ENCODE measurements around the gene CCSER1.

The CCSER1 gene

GRCh38 chr4:90602726-90603125, 475.5 kb downstream of the CCSER1 start:
- Mint-ChIP-seq H3K36me3 (ENCODE audit: insufficient read depth) (no peaks in the 10 kb centered on the region), H3K27ac (no peak overlapping the region), H3K4me3 (no peak overlapping the region), H3K27me3 (no peaks in the 10 kb centered on the region), H3K9me3 (peaks cover 3 to 6% of the 10 kb centered on the region in 2 donors), H3K4me1 (ENCODE audit: low read depth in 2 of 2) (no peaks in the 10 kb centered on the region)
- no peak for DNase-seq
- no peak for ATAC-seq (replicated peaks)

GRCh38 chr4:90603540-90603939, 476.3 kb downstream of the CCSER1 start:
- no peaks in the 10 kb centered on the region for H3K4me1 Mint-ChIP-seq (ENCODE audit: low read depth in 2 of 2)
- ATAC-seq (replicated peaks): no peak
- peaks cover 3% of the 10 kb centered on the region in 2 donors for H3K9me3 Mint-ChIP-seq
- no peak overlapping the region for H3K27ac Mint-ChIP-seq
- no peaks in the 10 kb centered on the region for H3K36me3 Mint-ChIP-seq (ENCODE audit: insufficient read depth)
- DNase-seq: no peak
- H3K27me3 Mint-ChIP-seq: no peaks in the 10 kb centered on the region
- H3K4me3 Mint-ChIP-seq: no peak overlapping the region

GRCh38 chr4:90606781-90607180, 479.6 kb downstream of the CCSER1 start:
- H3K4me1 Mint-ChIP-seq (ENCODE audit: low read depth in 2 of 2): no peaks in the 10 kb centered on the region
- peaks cover 0 to 3% of the 10 kb centered on the region in 2 donors for H3K9me3 Mint-ChIP-seq
- DNase-seq: no peak
- H3K27me3 Mint-ChIP-seq: no peaks in the 10 kb centered on the region
- H3K4me3 Mint-ChIP-seq: no peak overlapping the region
- no peak overlapping the region for H3K27ac Mint-ChIP-seq
- no peak for ATAC-seq (replicated peaks)
- no peaks in the 10 kb centered on the region for H3K36me3 Mint-ChIP-seq (ENCODE audit: insufficient read depth)

- ATAC-seq (replicated peaks) (no peak), DNase-seq (no peak)
- no peaks in the 10 kb centered on the region for H3K27me3 Mint-ChIP-seq
- H3K27ac Mint-ChIP-seq: no peak overlapping the region
- peaks cover 0 to 3% of the 10 kb centered on the region in 2 donors for H3K9me3 Mint-ChIP-seq
- no peaks in the 10 kb centered on the region for H3K4me1 Mint-ChIP-seq (ENCODE audit: low read depth in 2 of 2)
- H3K4me3 Mint-ChIP-seq: no peak overlapping the region
- H3K36me3 Mint-ChIP-seq (ENCODE audit: insufficient read depth): no peaks in the 10 kb centered on the region
Measured at GRCh38 chr4:90614371-90614770, 487.2 kb downstream of the CCSER1 start.

- Mint-ChIP-seq H3K4me3 (no peak overlapping the region), H3K27ac (no peak overlapping the region), H3K4me1 (ENCODE audit: low read depth in 2 of 2) (no peaks in the 10 kb centered on the region), H3K27me3 (no peaks in the 10 kb centered on the region), H3K9me3 (peaks cover 0 to 2% of the 10 kb centered on the region in 2 donors), H3K36me3 (ENCODE audit: insufficient read depth) (no peaks in the 10 kb centered on the region)
- DNase-seq (no peak), ATAC-seq (replicated peaks) (no peak)
Measured at GRCh38 chr4:90621080-90621479, 493.9 kb downstream of the CCSER1 start.

GRCh38 chr4:90624781-90625180, 497.6 kb downstream of the CCSER1 start:
- no peak overlapping the region for H3K4me3 Mint-ChIP-seq
- H3K36me3 Mint-ChIP-seq (ENCODE audit: insufficient read depth): no peaks in the 10 kb centered on the region
- ATAC-seq (replicated peaks) (no peak), DNase-seq (no peak)
- no peak overlapping the region for H3K27ac Mint-ChIP-seq
- H3K27me3 Mint-ChIP-seq: no peaks in the 10 kb centered on the region
- no peaks in the 10 kb centered on the region for H3K4me1 Mint-ChIP-seq (ENCODE audit: low read depth in 2 of 2)
- peaks cover 0 to 4% of the 10 kb centered on the region in 2 donors for H3K9me3 Mint-ChIP-seq

- H3K36me3 Mint-ChIP-seq (ENCODE audit: insufficient read depth): no peaks in the 10 kb centered on the region
Measured at GRCh38 chr4:90641861-90642599, 514.8 kb downstream of the CCSER1 start.

GRCh38 chr4:90643156-90643555, 516.0 kb downstream of the CCSER1 start:
- Mint-ChIP-seq H3K27me3 (no peaks in the 10 kb centered on the region), H3K4me1 (ENCODE audit: low read depth in 2 of 2) (no peaks in the 10 kb centered on the region), H3K36me3 (ENCODE audit: insufficient read depth) (no peaks in the 10 kb centered on the region), H3K27ac (no peak overlapping the region), H3K4me3 (no peak overlapping the region), H3K9me3 (peaks cover 7 to 9% of the 10 kb centered on the region in 2 donors)
- DNase-seq: no peak
- no peak for ATAC-seq (replicated peaks)

More at GRCh38 chr4:90641861-90642599, 514.8 kb downstream of the CCSER1 start:
- no peaks in the 10 kb centered on the region for H3K27me3 Mint-ChIP-seq
- no peak overlapping the region for H3K27ac Mint-ChIP-seq
- peaks cover 6 to 9% of the 10 kb centered on the region in 2 donors for H3K9me3 Mint-ChIP-seq
- ATAC-seq (replicated peaks) (no peak), DNase-seq (no peak)
- no peak overlapping the region for H3K4me3 Mint-ChIP-seq
- no peaks in the 10 kb centered on the region for H3K4me1 Mint-ChIP-seq (ENCODE audit: low read depth in 2 of 2)

GRCh38 chr4:90648311-90648710, 521.1 kb downstream of the CCSER1 start:
- Mint-ChIP-seq H3K27me3 (no peaks in the 10 kb centered on the region), H3K36me3 (ENCODE audit: insufficient read depth) (no peaks in the 10 kb centered on the region), H3K27ac (no peak overlapping the region), H3K4me1 (ENCODE audit: low read depth in 2 of 2) (no peaks in the 10 kb centered on the region), H3K9me3 (peaks cover 8 to 9% of the 10 kb centered on the region in 2 donors), H3K4me3 (no peak overlapping the region)
- ATAC-seq (replicated peaks) (no peak), DNase-seq (no peak)

GRCh38 chr4:90648791-90649190, 521.6 kb downstream of the CCSER1 start:
- ATAC-seq (replicated peaks): no peak
- no peaks in the 10 kb centered on the region for H3K27me3 Mint-ChIP-seq
- no peaks in the 10 kb centered on the region for H3K36me3 Mint-ChIP-seq (ENCODE audit: insufficient read depth)
- no peak overlapping the region for H3K4me3 Mint-ChIP-seq
- H3K9me3 Mint-ChIP-seq: peaks cover 8 to 11% of the 10 kb centered on the region in 2 donors
- H3K4me1 Mint-ChIP-seq (ENCODE audit: low read depth in 2 of 2): no peaks in the 10 kb centered on the region
- no peak for DNase-seq
- H3K27ac Mint-ChIP-seq: no peak overlapping the region

- no peak for DNase-seq
- H3K4me3 Mint-ChIP-seq: no peak overlapping the region
- H3K4me1 Mint-ChIP-seq (ENCODE audit: low read depth in 2 of 2): no peaks in the 10 kb centered on the region
- no peaks in the 10 kb centered on the region for H3K27me3 Mint-ChIP-seq
- no peak overlapping the region for H3K27ac Mint-ChIP-seq
- no peaks in the 10 kb centered on the region for H3K36me3 Mint-ChIP-seq (ENCODE audit: insufficient read depth)
- peaks cover 0 to 1% of the 10 kb centered on the region in 2 donors for H3K9me3 Mint-ChIP-seq
- ATAC-seq (replicated peaks): no peak
Measured at GRCh38 chr4:90660672-90661071, 533.5 kb downstream of the CCSER1 start.

- no peak for DNase-seq
- Mint-ChIP-seq H3K27ac (no peak overlapping the region), H3K4me1 (ENCODE audit: low read depth in 2 of 2) (no peaks in the 10 kb centered on the region), H3K9me3 (peaks cover 8 to 10% of the 10 kb centered on the region in 2 donors), H3K36me3 (ENCODE audit: insufficient read depth) (no peaks in the 10 kb centered on the region), H3K4me3 (no peak overlapping the region), H3K27me3 (no peaks in the 10 kb centered on the region)
- ATAC-seq (replicated peaks): no peak
Measured at GRCh38 chr4:90670183-90670582, 543.0 kb downstream of the CCSER1 start.

- no peaks in the 10 kb centered on the region for H3K36me3 Mint-ChIP-seq (ENCODE audit: insufficient read depth)
- DNase-seq (no peak), ATAC-seq (replicated peaks) (no peak)
- H3K27me3 Mint-ChIP-seq: no peaks in the 10 kb centered on the region
- H3K4me1 Mint-ChIP-seq (ENCODE audit: low read depth in 2 of 2): no peaks in the 10 kb centered on the region
- H3K27ac Mint-ChIP-seq: no peak overlapping the region
- H3K9me3 Mint-ChIP-seq: peaks cover 0 to 6% of the 10 kb centered on the region in 2 donors
- no peak overlapping the region for H3K4me3 Mint-ChIP-seq
Measured at GRCh38 chr4:90689739-90690138, 562.5 kb downstream of the CCSER1 start.

GRCh38 chr4:90695411-90695810, 568.2 kb downstream of the CCSER1 start:
- H3K36me3 Mint-ChIP-seq (ENCODE audit: insufficient read depth): no peaks in the 10 kb centered on the region
- H3K4me1 Mint-ChIP-seq (ENCODE audit: low read depth in 2 of 2): no peaks in the 10 kb centered on the region
- H3K4me3 Mint-ChIP-seq: no peak overlapping the region
- H3K9me3 Mint-ChIP-seq: peaks cover 5 to 8% of the 10 kb centered on the region in 2 donors
- ATAC-seq (replicated peaks) (no peak), DNase-seq (no peak)
- no peaks in the 10 kb centered on the region for H3K27me3 Mint-ChIP-seq
- no peak overlapping the region for H3K27ac Mint-ChIP-seq

Data from effector memory CD8-positive, alpha-beta T cell (primary cell).